HCT116 (cell line): ENCODE measurements around the gene NUP42. TPM values are rescaled to one million over a fixed set of nuclear protein-coding genes. Genes with fewer than 3 reads are reported as not detected.

Experiments used
- ATAC-seq: fragments of 200-7000 bp; cut with Tn5 transposase; 2 replicates; pipeline ENCODE4 v1.9.1; 2020; ENCODE audit warnings: mild to moderate bottlenecking, moderate library complexity
- BruUV-seq: library from RNA; stranded (reverse); fragments of 400-500 nt; replicated peaks from 2 replicates; lab custom pipeline; 2021; lab: Mats Ljungman, UMichigan
- CTCF ChIA-PET: fragments of 300-600 bp; sonication (Branson Sonifier 250); formaldehyde crosslinking; loops from one replicate; lab custom pipeline; 2021; ENCODE audit warnings: antibody characterized with exemption; lab: Charles Lee
- POLR2A ChIA-PET: fragments of 300-600, 350-600 bp; sonication (Branson Sonifier 250); formaldehyde crosslinking; loops from one replicate; lab custom pipeline; 2021; ENCODE audit warnings: antibody characterized with exemption; lab: Charles Lee
- RAD21 ChIA-PET, 2 experiments: fragments of 300-600 bp; sonication (Branson Sonifier 250); formaldehyde crosslinking; loops; one replicate each; lab custom pipeline; 2023; ENCODE audit warnings: low total read pairs in 2 of 2; ENCODE audit not compliant: uncharacterized antibody in 2 of 2, unreplicated experiment in 2 of 2, low non-redundant PET in 1 of 2; lab: Charles Lee
- DNase-seq: peaks from one replicate; pipeline ENCODE4 v3.0.0-alpha.2; 2010; ENCODE audit warnings: low read depth, low spot score
- H2AFZ ChIP-seq: fragments of 200-600 bp; shearing (Covaris generic), sonication (generic); 2 replicates; pipeline ENCODE4 v1.6.1; 2017; ENCODE audit warnings: low read depth, mixed run types, mixed read lengths, antibody characterized with exemption, low read length; ENCODE audit not compliant: poor library complexity, severe bottlenecking
- H3K27ac ChIP-seq: 2 replicates; pipeline ENCODE4 v1.5.1; 2012; ENCODE audit warnings: low read depth, low read length
- H3K27me3 ChIP-seq: fragments of 200-600 bp; sonication (generic); 2 replicates; pipeline ENCODE4 v1.6.1; 2016; ENCODE audit warnings: mixed run types, low read length, mixed read lengths; ENCODE audit not compliant: insufficient read depth
- H3K36me3 ChIP-seq, 2 experiments: fragments of 200-500 bp in 1 of 2; fragments of 200-600 bp in 1 of 2; sonication (Bioruptor generic) in 1 of 2; sonication (generic) in 1 of 2; 2 replicates each; pipeline versions ENCODE4 v1.5.1 to v1.6.1; 2014 to 2016; ENCODE audit warnings: low read length in 2 of 2, inconsistent platforms in 1 of 2, mixed read lengths in 1 of 2, mixed run types in 1 of 2; ENCODE audit not compliant: insufficient read depth in 2 of 2, control insufficient read depth in 1 of 2
- H3K4me1 ChIP-seq, 2 experiments: fragments of 200-600 bp in 1 of 2; sonication (generic) in 1 of 2; 2 replicates each; pipeline versions ENCODE4 v1.5.1 to v1.6.1; 2012 to 2017; ENCODE audit warnings: low read length in 2 of 2, inconsistent platforms in 1 of 2, mild to moderate bottlenecking in 1 of 2, mixed read lengths in 1 of 2, mixed run types in 1 of 2, moderate library complexity in 1 of 2; ENCODE audit not compliant: insufficient read depth in 2 of 2, control insufficient read depth in 1 of 2
- H3K4me2 ChIP-seq: fragments of 200-600 bp; sonication (generic); 2 replicates; pipeline ENCODE4 v1.6.1; 2017; ENCODE audit warnings: mixed run types, low read length, mixed read lengths
- H3K4me3 ChIP-seq, 2 experiments: fragments of 200-600 bp in 1 of 2; sonication (generic) in 1 of 2; replicated peaks in 1 of 2; 2 replicates each; pipeline ENCODE4 v1.5.1; 2011 to 2016; ENCODE audit warnings: low read length in 2 of 2, control low read depth in 1 of 2, low read depth in 1 of 2, mild to moderate bottlenecking in 1 of 2, mixed read lengths in 1 of 2, mixed run types in 1 of 2
- H3K79me2 ChIP-seq: fragments of 200-600 bp; sonication (generic); 2 replicates; pipeline ENCODE4 v1.6.1; 2017; ENCODE audit warnings: mild to moderate bottlenecking, mixed run types, low read length, moderate library complexity, mixed read lengths; ENCODE audit not compliant: insufficient read depth
- H3K9ac ChIP-seq: fragments of 200-600 bp; sonication (generic); 2 replicates; pipeline ENCODE4 v1.6.1; 2016; ENCODE audit warnings: low read length, mixed read lengths
- H3K9me2 ChIP-seq: fragments of 200-600 bp; sonication (generic), shearing (Covaris generic); 2 replicates; pipeline ENCODE4 v1.6.1; 2017; ENCODE audit warnings: mixed run types, mild to moderate bottlenecking, moderate library complexity; ENCODE audit not compliant: insufficient read depth
- H3K9me3 ChIP-seq, 2 experiments: fragments of 200-500 bp in 1 of 2; fragments of 200-600 bp in 1 of 2; sonication (Bioruptor generic) in 1 of 2; sonication (generic) in 1 of 2; 2 replicates each; pipeline ENCODE4 v1.6.1; 2014 to 2017; ENCODE audit warnings: low read length in 2 of 2, mixed read lengths in 2 of 2, inconsistent platforms in 1 of 2, low read depth in 1 of 2, mild to moderate bottlenecking in 1 of 2, mixed run types in 1 of 2, moderate library complexity in 1 of 2; ENCODE audit not compliant: control insufficient read depth in 1 of 2, insufficient read depth in 1 of 2
- H4K20me1 ChIP-seq: fragments of 200-600 bp; sonication (generic), shearing (Covaris generic); 2 replicates; pipeline ENCODE4 v1.6.1; 2017; ENCODE audit warnings: mixed run types, mild to moderate bottlenecking, moderate library complexity; ENCODE audit not compliant: insufficient read depth
- ATF3 ChIP-seq: IDR thresholded peaks from 2 replicates; pipeline ENCODE4 v1.6.1; 2012
- EGR1 ChIP-seq: IDR thresholded peaks from 2 replicates; pipeline ENCODE4 v1.6.1; 2012; ENCODE audit warnings: low read depth
- ELF1 ChIP-seq: IDR thresholded peaks from 2 replicates; pipeline ENCODE4 v1.6.1; 2012; ENCODE audit warnings: low read depth, borderline replicate concordance
- EZH2 ChIP-seq: fragments of 200-600 bp; sonication (generic); IDR thresholded peaks from 2 replicates; pipeline ENCODE4 v1.6.1; 2017; ENCODE audit warnings: antibody characterized with exemption, mixed run types
- EZH2phosphoT487 ChIP-seq: fragments of 200-600 bp; IDR thresholded peaks from 2 replicates; pipeline ENCODE4 v1.6.1; 2018; ENCODE audit warnings: antibody characterized with exemption, borderline replicate concordance
- FOSL1 ChIP-seq: IDR thresholded peaks from 2 replicates; pipeline ENCODE4 v1.6.1; 2012; ENCODE audit warnings: low read depth
- JUND ChIP-seq: IDR thresholded peaks from 2 replicates; pipeline ENCODE4 v1.6.1; 2012
- POLR2A ChIP-seq: IDR thresholded peaks from 2 replicates; pipeline ENCODE4 v1.7.0; 2011; ENCODE audit warnings: borderline replicate concordance; ENCODE audit not compliant: insufficient read depth, insufficient read length; ENCODE audit errors: extremely low read depth
- POLR2AphosphoS5 ChIP-seq: IDR thresholded peaks from 2 replicates; pipeline ENCODE4 v1.6.1; 2011; ENCODE audit warnings: mild to moderate bottlenecking, low read depth, low read length, moderate library complexity
- SIN3A ChIP-seq: IDR thresholded peaks from 2 replicates; pipeline ENCODE4 v1.6.1; 2012; ENCODE audit warnings: low read depth
- SP1 ChIP-seq: IDR thresholded peaks from 2 replicates; pipeline ENCODE4 v1.6.1; 2012; ENCODE audit warnings: low read depth
- SRF ChIP-seq: IDR thresholded peaks from 2 replicates; pipeline ENCODE4 v1.6.1; 2012; ENCODE audit warnings: low read depth
- YY1 ChIP-seq: IDR thresholded peaks from 2 replicates; pipeline ENCODE4 v1.6.1; 2011; ENCODE audit warnings: low read length, low read depth, moderate library complexity, mild to moderate bottlenecking; ENCODE audit not compliant: insufficient replicate concordance; ENCODE audit errors: extremely low read depth
- ZBTB33 ChIP-seq: IDR thresholded peaks from 2 replicates; pipeline ENCODE4 v1.6.1; 2011; ENCODE audit warnings: mild to moderate bottlenecking, low read length, moderate library complexity; ENCODE audit not compliant: insufficient replicate concordance; ENCODE audit errors: extremely low read depth
- ZFX ChIP-seq: fragments of 450-650 bp; IDR thresholded peaks from 2 replicates; pipeline ENCODE4 v1.6.1; 2017
- intact Hi-C: fragments of 100-400 bp; cut with micrococcal nuclease; formaldehyde crosslinking; loops from 2 replicates; pipeline ENCODE4 v1.10.0; 2022
- total RNA-seq: library from RNA; stranded (reverse); gene quantifications from one replicate; pipeline ENCODE4 v1.2.1, GENCODE V29; 2021; ENCODE audit not compliant: unreplicated experiment

NUP42 gene
- total RNA-seq, 1 experiment from 2014 or later: 36.5 TPM

- Histone ChIP-seq H3K9ac (no peak overlapping the region), H3K9me3 (no peaks in the 10 kb centered on the region), H3K27ac (no peak overlapping the region), H3K4me2 (no peak overlapping the region), H2AFZ (no peak overlapping the region), H3K4me3 (no peak overlapping the region), H3K79me2 (no peaks in the 10 kb centered on the region), H3K36me3 (no peaks in the 10 kb centered on the region), H3K9me2 (no peaks in the 10 kb centered on the region), H3K27me3 (no peaks in the 10 kb centered on the region), H3K4me1 (peaks cover 0 to 6% of the 10 kb centered on the region in 2 experiments; a peak in 2 of 4 replicates), H4K20me1 (no peaks in the 10 kb centered on the region)
- DNase-seq (no peak), ATAC-seq (no peak)
- CTCF ChIA-PET: no interaction called here
- no TSS peak for BruUV-seq
- RAD21 ChIA-PET: no interaction called here
- TF ChIP-seq SP1 (no peak), ZFX (no peak), JUND (no peak), EGR1 (no peak), POLR2AphosphoS5 (no peak), ZBTB33 (no peak), FOSL1 (no peak)
- POLR2A ChIA-PET: no interaction called here
- intact Hi-C loops: no loop called here
Measured at GRCh38 chr7:23237000-23237399, 55.2 kb downstream of the NUP42 start.

GRCh38 chr7:23238983-23239652 is 57.3 kb downstream of the NUP42 start:
- no peaks in the 10 kb centered on the region for H3K9me3 ChIP-seq
- intact Hi-C loops: no loop called here
- no peak for ATAC-seq
- ChIA-PET RAD21 (no interaction called here), CTCF (no interaction called here), POLR2A (no interaction called here)
- H3K27me3 ChIP-seq: no peaks in the 10 kb centered on the region
- no peaks in the 10 kb centered on the region for H3K36me3 ChIP-seq
- TF ChIP-seq ZFX (no peak), ELF1 (no peak), SP1 (no peak), YY1 (no peak), POLR2AphosphoS5 (no peak), SRF (no peak), POLR2A (no peak), SIN3A (no peak), ATF3 (no peak), EZH2phosphoT487 (no peak), EZH2 (no peak)
- no peaks in the 10 kb centered on the region for H3K79me2 ChIP-seq
- no peak overlapping the region for H2AFZ ChIP-seq
- no TSS peak for BruUV-seq
- no peak overlapping the region for H3K9ac ChIP-seq
- no peaks in the 10 kb centered on the region for H3K9me2 ChIP-seq
- DNase-seq: no peak
- no peak overlapping the region for H3K27ac ChIP-seq
- H3K4me3 ChIP-seq: no peak overlapping the region
- H3K4me1 ChIP-seq: peaks cover 0 to 6% of the 10 kb centered on the region in 2 experiments; a peak in 2 of 4 replicates
- H4K20me1 ChIP-seq: no peaks in the 10 kb centered on the region
- H3K4me2 ChIP-seq: no peak overlapping the region
